Astrocyte (in vitro differentiated cells and primary cell): ENCODE measurements around the gene SCN1A. TPM values are rescaled to one million over a fixed set of nuclear protein-coding genes. Genes with fewer than 3 reads are reported as not detected.

ENCODE experiments used
- DNase-seq: peaks from one replicate; pipeline ENCODE4 v3.0.0-alpha.2; 2010; ENCODE audit warnings: low read depth
- FAIRE-seq: peaks from 2 replicates; lab custom pipeline; 2011; peaks lifted over from hg19 to GRCh38; lab: Jason Lieb, UNC
- H2AFZ ChIP-seq: 2 replicates; pipeline ENCODE4 v1.6.0; 2012; ENCODE audit warnings: low read depth, low read length, inconsistent platforms
- H3K27ac ChIP-seq: 2 replicates; pipeline ENCODE4 v1.5.1; 2011; ENCODE audit warnings: low read depth, low read length, inconsistent platforms
- H3K27me3 ChIP-seq: 2 replicates; pipeline ENCODE4 v1.6.0; 2011; ENCODE audit warnings: low read length, inconsistent platforms; ENCODE audit not compliant: insufficient read depth
- H3K36me3 ChIP-seq: 2 replicates; pipeline ENCODE4 v1.5.1; 2011; ENCODE audit warnings: low read length, inconsistent platforms; ENCODE audit not compliant: insufficient read depth
- H3K4me1 ChIP-seq: 2 replicates; pipeline ENCODE4 v1.5.1; 2011; ENCODE audit warnings: low read length, inconsistent platforms; ENCODE audit not compliant: insufficient read depth
- H3K4me2 ChIP-seq: 2 replicates; pipeline ENCODE4 v1.6.0; 2012; ENCODE audit warnings: low read length, inconsistent platforms
- H3K4me3 ChIP-seq: 2 replicates; pipeline ENCODE4 v1.5.1; 2011; ENCODE audit warnings: low read depth, mild to moderate bottlenecking, low read length, inconsistent platforms; ENCODE audit not compliant: insufficient read depth
- H3K79me2 ChIP-seq: 2 replicates; pipeline ENCODE4 v1.6.0; 2012; ENCODE audit warnings: mild to moderate bottlenecking, low read length, inconsistent platforms; ENCODE audit not compliant: insufficient read depth
- H3K9ac ChIP-seq: 2 replicates; pipeline ENCODE4 v1.6.0; 2012; ENCODE audit warnings: mild to moderate bottlenecking, low read length, inconsistent platforms
- H3K9me3 ChIP-seq: 2 replicates; pipeline ENCODE4 v1.5.1; 2012; ENCODE audit warnings: low read depth, mild to moderate bottlenecking, low read length, inconsistent platforms; ENCODE audit not compliant: insufficient read depth
- H4K20me1 ChIP-seq: 2 replicates; pipeline ENCODE4 v1.6.0; 2012; ENCODE audit warnings: low read length, inconsistent platforms; ENCODE audit not compliant: insufficient read depth
- H3K27ac Mint-ChIP-seq: one replicate; pipeline ENCODE4 v1.8.0; 2021; ENCODE audit warnings: mild to moderate bottlenecking, mixed read lengths; ENCODE audit not compliant: unreplicated experiment
- H3K27me3 Mint-ChIP-seq: one replicate; pipeline ENCODE4 v1.8.0; 2021; ENCODE audit warnings: low read depth, mixed read lengths; ENCODE audit not compliant: unreplicated experiment
- H3K36me3 Mint-ChIP-seq: one replicate; pipeline ENCODE4 v1.8.0; 2021; ENCODE audit warnings: low read depth, mixed read lengths; ENCODE audit not compliant: unreplicated experiment
- H3K4me1 Mint-ChIP-seq: one replicate; pipeline ENCODE4 v1.8.0; 2021; ENCODE audit warnings: low read depth, mixed read lengths; ENCODE audit not compliant: unreplicated experiment
- H3K4me3 Mint-ChIP-seq: one replicate; pipeline ENCODE4 v1.8.0; 2021; ENCODE audit warnings: mild to moderate bottlenecking, moderate library complexity, mixed read lengths; ENCODE audit not compliant: unreplicated experiment
- H3K9me3 Mint-ChIP-seq: one replicate; pipeline ENCODE4 v1.8.0; 2021; ENCODE audit warnings: mild to moderate bottlenecking, mixed read lengths; ENCODE audit not compliant: unreplicated experiment
- EZH2 ChIP-seq: IDR thresholded peaks from 2 replicates; pipeline ENCODE4 v1.6.1; 2012; ENCODE audit warnings: mild to moderate bottlenecking, low read length, inconsistent platforms; ENCODE audit not compliant: insufficient read depth
- total RNA-seq: library from RNA; stranded (reverse); gene quantifications from 2 replicates; pipeline ENCODE4 v1.2.1, GENCODE V29; 2021
- TF ChIP-seq, protein P1 (sequence below): IDR thresholded peaks from 2 replicates; pipeline ENCODE4 v1.5.1; 2011; ENCODE audit warnings: low read depth, mild to moderate bottlenecking, inconsistent platforms, low read length, moderate library complexity; ENCODE audit not compliant: insufficient read depth

The SCN1A gene
- total RNA-seq, 1 donor from 2014 or later: not detected

DNA sequence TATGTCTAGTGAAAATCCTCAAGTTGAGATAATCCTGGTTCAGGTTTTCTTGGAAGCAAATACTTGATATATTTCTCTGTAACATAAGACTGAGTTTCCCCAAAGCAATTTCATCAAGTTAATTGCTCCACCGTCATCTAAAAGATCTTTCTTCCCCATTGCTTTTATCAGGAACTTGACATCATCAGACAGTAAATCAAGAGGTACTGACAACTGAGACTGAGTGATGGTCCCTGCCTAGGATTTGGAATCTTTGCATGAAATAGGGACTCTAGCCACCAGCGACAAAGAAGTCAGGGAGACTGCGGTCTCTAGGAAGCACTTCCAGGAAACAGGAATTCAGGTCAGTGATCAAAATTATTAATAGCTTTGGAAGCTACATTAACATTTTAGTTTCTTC, 43.4 kb upstream of the SCN1A start:
- H3K4me1 ChIP-seq: peaks cover 5% of the 10 kb centered on the region
- DNase-seq (no peak), FAIRE-seq (no peak)
- no peaks in the 10 kb centered on the region for H3K9me3 Mint-ChIP-seq
- no peak overlapping the region for H3K27ac ChIP-seq
- TF ChIP-seq, protein P1, sequence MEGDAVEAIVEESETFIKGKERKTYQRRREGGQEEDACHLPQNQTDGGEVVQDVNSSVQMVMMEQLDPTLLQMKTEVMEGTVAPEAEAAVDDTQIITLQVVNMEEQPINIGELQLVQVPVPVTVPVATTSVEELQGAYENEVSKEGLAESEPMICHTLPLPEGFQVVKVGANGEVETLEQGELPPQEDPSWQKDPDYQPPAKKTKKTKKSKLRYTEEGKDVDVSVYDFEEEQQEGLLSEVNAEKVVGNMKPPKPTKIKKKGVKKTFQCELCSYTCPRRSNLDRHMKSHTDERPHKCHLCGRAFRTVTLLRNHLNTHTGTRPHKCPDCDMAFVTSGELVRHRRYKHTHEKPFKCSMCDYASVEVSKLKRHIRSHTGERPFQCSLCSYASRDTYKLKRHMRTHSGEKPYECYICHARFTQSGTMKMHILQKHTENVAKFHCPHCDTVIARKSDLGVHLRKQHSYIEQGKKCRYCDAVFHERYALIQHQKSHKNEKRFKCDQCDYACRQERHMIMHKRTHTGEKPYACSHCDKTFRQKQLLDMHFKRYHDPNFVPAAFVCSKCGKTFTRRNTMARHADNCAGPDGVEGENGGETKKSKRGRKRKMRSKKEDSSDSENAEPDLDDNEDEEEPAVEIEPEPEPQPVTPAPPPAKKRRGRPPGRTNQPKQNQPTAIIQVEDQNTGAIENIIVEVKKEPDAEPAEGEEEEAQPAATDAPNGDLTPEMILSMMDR: no peak
- TF ChIP-seq EZH2: no peak
- no peaks in the 10 kb centered on the region for H3K36me3 Mint-ChIP-seq
- no peak overlapping the region for H3K9ac ChIP-seq
- no peaks in the 10 kb centered on the region for H3K79me2 ChIP-seq
- no peak overlapping the region for H2AFZ ChIP-seq
- no peaks in the 10 kb centered on the region for H3K9me3 ChIP-seq
- H3K36me3 ChIP-seq: no peaks in the 10 kb centered on the region
- no peaks in the 10 kb centered on the region for H3K27me3 ChIP-seq
- H3K27ac Mint-ChIP-seq: no peak overlapping the region
- H3K4me1 Mint-ChIP-seq: peaks cover 5% of the 10 kb centered on the region
- H3K27me3 Mint-ChIP-seq: no peaks in the 10 kb centered on the region
- H3K4me3 ChIP-seq: no peak overlapping the region
- H3K4me3 Mint-ChIP-seq: no peak overlapping the region
- H4K20me1 ChIP-seq: no peaks in the 10 kb centered on the region
- no peak overlapping the region for H3K4me2 ChIP-seq

DNA sequence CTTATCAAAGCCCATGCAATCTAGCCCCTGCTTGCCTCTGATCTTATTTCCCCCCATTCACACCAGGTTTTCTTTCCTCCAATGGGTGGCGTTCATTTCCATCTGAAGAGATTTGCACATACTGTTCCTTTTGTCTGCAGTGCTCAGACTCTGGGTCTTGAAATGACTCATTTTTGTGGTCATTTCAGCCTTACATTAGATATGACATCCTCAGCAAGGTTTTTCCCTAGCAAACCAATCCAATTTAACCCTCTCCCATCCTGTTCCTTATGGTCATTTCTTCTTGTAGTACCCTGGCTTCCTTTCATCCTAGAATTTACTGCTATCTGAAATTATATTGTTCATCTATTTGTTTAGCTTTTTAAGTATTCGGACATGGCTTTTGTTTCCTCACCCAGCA, 42.5 kb upstream of the SCN1A start:
- Mint-ChIP-seq H3K36me3 (no peaks in the 10 kb centered on the region), H3K4me1 (peaks cover 5% of the 10 kb centered on the region), H3K4me3 (no peak overlapping the region), H3K27me3 (no peaks in the 10 kb centered on the region), H3K27ac (no peak overlapping the region), H3K9me3 (no peaks in the 10 kb centered on the region)
- Histone ChIP-seq H3K4me3 (no peak overlapping the region), H3K9ac (no peak overlapping the region), H3K79me2 (no peaks in the 10 kb centered on the region), H2AFZ (no peak overlapping the region), H4K20me1 (no peaks in the 10 kb centered on the region), H3K4me1 (peaks cover 5% of the 10 kb centered on the region), H3K36me3 (no peaks in the 10 kb centered on the region), H3K9me3 (no peaks in the 10 kb centered on the region), H3K27me3 (no peaks in the 10 kb centered on the region), H3K4me2 (peak overlapping the region; percentile 1), H3K27ac (no peak overlapping the region)
- TF ChIP-seq, protein P1: no peak
- no peak for TF ChIP-seq EZH2
- FAIRE-seq: no peak
- peak; percentile 64 for DNase-seq

DNA sequence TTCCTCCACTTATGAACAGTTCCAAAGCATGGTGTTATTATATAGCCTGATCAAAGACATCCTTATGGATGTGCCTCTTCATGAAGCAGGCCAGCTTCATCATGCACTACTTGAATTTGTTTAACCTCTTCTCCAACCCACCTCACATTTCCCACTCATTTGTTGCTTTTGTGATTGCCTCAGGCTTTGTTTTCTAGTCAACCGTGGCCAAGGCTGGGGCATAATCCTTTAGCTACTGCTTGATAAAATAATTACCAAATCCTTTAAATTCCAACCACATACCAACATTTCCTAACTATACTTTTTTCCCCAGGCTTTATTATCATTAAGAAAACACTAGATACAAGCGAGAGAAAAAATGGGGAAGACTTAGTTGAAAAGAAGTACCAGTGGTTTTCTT, 39.6 kb upstream of the SCN1A start:
- Histone ChIP-seq H3K4me3 (no peak overlapping the region), H3K4me1 (peaks cover 5% of the 10 kb centered on the region), H3K9ac (no peak overlapping the region), H3K27ac (no peak overlapping the region), H2AFZ (no peak overlapping the region), H4K20me1 (no peaks in the 10 kb centered on the region), H3K27me3 (no peaks in the 10 kb centered on the region), H3K36me3 (no peaks in the 10 kb centered on the region), H3K79me2 (no peaks in the 10 kb centered on the region), H3K9me3 (no peaks in the 10 kb centered on the region), H3K4me2 (no peak overlapping the region)
- peak; percentile 66 for DNase-seq
- Mint-ChIP-seq H3K4me3 (no peak overlapping the region), H3K36me3 (no peaks in the 10 kb centered on the region), H3K27ac (no peak overlapping the region), H3K9me3 (no peaks in the 10 kb centered on the region), H3K4me1 (peaks cover 5% of the 10 kb centered on the region), H3K27me3 (no peaks in the 10 kb centered on the region)
- no peak for FAIRE-seq
- TF ChIP-seq, protein P1: no peak
- no peak for TF ChIP-seq EZH2
